ENCODE results near the gene APBB3. TPM values are rescaled to one million over a fixed set of nuclear protein-coding genes. Genes with fewer than 3 reads are reported as not detected.
"Not testable (repeated sequence)": the region's sequence is repeated elsewhere in the genome, so short reads cannot be mapped to it uniquely, and the experiment has no call there.

Gene APBB3
- total RNA-seq, 4 donors from 2014 or later: 43.7 to 70.8 (median 48.4) TPM

DNA sequence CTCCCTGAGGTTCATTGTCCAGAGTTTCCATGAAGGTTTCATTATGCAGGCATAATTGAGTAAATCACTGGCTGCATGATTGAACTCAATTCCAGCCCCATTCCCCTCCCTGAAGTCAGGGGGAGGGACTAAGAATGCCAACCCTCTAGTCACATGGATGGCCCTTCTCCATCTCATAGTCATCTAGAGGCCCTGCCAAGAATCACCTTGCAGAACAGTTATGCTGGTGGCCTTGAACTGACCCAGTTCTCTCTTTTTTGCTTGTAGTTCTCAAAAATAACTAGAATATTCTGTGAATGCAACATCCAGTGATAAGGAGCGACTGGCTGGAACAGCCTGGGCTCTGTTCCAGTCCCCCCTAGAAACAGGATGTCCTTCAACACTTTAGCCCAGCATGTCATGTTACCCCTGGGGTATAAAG lies 31.9 kb upstream of the APBB3 start:
- Histone ChIP-seq H3K27me3 (no peaks in the 10 kb centered on the region), H3K4me3 (peak overlapping the region in 1 of 4 donors; percentile 13), H3K36me3 (no peaks in the 10 kb centered on the region), H3K27ac (peak overlapping the region in 2 of 4 donors; percentile 31 to 46), H3K4me1 (peaks cover 0 to 19% (median 0%) of the 10 kb centered on the region in 4 donors), H3K9me3 (no peaks in the 10 kb centered on the region)
- TF ChIP-seq EP300 (IDR thresholded peaks at IDR 0.05): no peak
- no peak for TF ChIP-seq POLR2A (IDR thresholded peaks at IDR 0.05)
- TF ChIP-seq, protein P1, sequence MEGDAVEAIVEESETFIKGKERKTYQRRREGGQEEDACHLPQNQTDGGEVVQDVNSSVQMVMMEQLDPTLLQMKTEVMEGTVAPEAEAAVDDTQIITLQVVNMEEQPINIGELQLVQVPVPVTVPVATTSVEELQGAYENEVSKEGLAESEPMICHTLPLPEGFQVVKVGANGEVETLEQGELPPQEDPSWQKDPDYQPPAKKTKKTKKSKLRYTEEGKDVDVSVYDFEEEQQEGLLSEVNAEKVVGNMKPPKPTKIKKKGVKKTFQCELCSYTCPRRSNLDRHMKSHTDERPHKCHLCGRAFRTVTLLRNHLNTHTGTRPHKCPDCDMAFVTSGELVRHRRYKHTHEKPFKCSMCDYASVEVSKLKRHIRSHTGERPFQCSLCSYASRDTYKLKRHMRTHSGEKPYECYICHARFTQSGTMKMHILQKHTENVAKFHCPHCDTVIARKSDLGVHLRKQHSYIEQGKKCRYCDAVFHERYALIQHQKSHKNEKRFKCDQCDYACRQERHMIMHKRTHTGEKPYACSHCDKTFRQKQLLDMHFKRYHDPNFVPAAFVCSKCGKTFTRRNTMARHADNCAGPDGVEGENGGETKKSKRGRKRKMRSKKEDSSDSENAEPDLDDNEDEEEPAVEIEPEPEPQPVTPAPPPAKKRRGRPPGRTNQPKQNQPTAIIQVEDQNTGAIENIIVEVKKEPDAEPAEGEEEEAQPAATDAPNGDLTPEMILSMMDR (IDR thresholded peaks at IDR 0.05): no peak
- 40 to 42% methylated on average over 1 of the region's 1 CpG for WGBS, 2 donors
- DNase-seq (ENCODE audit: low spot score in 2 of 2): no peak

DNA sequence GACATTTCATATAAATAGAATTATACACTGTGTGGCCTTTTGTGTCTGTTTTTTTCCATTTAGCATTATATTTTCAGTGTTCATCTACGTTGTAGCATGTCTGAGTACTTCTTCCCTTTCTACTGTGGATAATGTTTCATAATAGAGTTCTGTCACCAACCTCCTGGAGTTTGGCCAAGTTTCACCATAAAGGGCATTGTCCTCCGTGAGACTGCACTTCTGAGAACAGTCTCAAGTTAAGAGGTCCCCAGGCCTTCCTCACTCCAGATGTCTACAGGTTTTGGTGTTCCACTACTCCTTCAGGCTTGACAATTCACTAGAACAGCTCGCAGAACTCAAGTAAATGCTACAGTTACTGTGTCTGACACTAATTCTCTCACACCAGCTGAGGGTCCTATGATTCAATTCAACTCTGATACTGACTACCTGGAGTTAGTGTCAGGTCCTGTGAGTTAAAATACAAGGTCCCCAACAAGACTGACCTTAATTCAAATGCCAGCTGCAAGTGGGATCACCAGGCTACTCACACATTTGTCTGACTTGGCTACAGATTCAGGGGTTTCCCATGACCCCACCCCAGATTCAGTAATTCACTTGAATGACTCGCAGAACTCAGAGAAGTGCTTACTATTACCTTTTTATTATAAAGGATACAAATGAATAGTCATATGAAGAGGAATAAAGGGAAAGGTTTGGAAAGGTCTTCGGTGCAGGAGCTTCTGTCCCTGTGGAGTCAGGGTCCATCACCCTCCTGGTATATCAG lies 31.3 kb upstream of the APBB3 start:
- Histone ChIP-seq H3K4me1 (peaks cover 0 to 19% (median 0%) of the 10 kb centered on the region in 4 donors), H3K9me3 (no peaks in the 10 kb centered on the region), H3K27ac (peak overlapping the region in 2 of 4 donors; percentile 43 to 46), H3K27me3 (no peaks in the 10 kb centered on the region), H3K4me3 (no peak overlapping the region), H3K36me3 (no peaks in the 10 kb centered on the region)
- WGBS, 2 donors: 58 to 60% methylated on average over 5 of the region's 5 CpGs
- peak in 1 of 2 donors; percentile 71 for DNase-seq (ENCODE audit: low spot score in 2 of 2)
- TF ChIP-seq, protein P1 (IDR thresholded peaks at IDR 0.05): no peak
- TF ChIP-seq EP300 (IDR thresholded peaks at IDR 0.05) (peak in 1 of 2 donors; percentile 65), POLR2A (IDR thresholded peaks at IDR 0.05) (no peak)

DNA sequence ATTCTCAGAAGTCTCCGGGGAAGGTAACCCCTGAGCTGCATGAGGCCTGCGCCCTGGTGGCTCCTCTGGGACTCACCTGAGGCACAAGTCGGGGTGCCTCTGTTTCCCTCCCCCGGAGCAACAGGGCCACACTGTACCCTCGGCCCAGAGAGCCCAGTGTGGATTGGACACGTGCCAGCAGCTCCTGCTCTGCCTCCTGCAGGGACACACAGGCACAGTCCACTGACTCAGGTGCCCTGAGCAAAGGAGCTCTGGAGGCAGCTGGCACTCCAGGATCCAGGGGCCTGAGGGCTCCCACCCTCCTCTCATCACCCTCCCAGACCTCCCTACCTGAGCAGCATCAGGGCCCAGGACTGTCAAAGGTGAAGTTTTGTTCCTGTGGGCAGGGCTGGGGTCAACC lies 29.8 kb upstream of the APBB3 start:
- Histone ChIP-seq H3K36me3 (no peaks in the 10 kb centered on the region), H3K9me3 (no peaks in the 10 kb centered on the region), H3K4me1 (peaks cover 0 to 31% (median 3%) of the 10 kb centered on the region in 4 donors), H3K27me3 (no peaks in the 10 kb centered on the region), H3K27ac (no peak overlapping the region), H3K4me3 (no peak overlapping the region)
- TF ChIP-seq, protein P1 (IDR thresholded peaks at IDR 0.05): no peak
- no peak for TF ChIP-seq POLR2A (IDR thresholded peaks at IDR 0.05)
- TF ChIP-seq EP300 (IDR thresholded peaks at IDR 0.05): no peak
- no peak for DNase-seq (ENCODE audit: low spot score in 2 of 2)
- 56 to 100% methylated on average over 2 to 3 of the region's 6 CpGs for WGBS, 2 donors

DNA sequence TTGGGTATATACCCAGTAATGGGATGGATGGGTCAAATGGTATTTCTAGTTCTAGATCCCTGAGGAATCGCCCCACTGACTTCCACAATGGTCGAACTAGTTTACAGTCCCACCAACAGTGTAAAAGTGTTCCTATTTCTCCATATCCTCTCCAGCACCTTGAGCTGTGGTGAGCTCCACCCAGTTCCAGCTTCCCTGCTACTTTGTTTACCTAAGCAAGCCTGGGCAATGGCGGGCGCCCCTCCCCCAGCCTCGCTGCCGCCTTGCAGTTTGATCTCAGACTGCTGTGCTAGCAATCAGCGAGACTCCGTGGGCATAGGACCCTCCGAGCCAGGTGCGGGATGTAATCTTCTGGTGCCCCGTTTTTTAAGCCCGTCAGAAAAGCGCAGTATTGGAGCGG lies 28.7 kb upstream of the APBB3 start:
- 61 to 62% methylated on average over 13 of the region's 14 CpGs for WGBS, 2 donors
- not testable (repeated sequence) for H3K9me3 ChIP-seq

DNA sequence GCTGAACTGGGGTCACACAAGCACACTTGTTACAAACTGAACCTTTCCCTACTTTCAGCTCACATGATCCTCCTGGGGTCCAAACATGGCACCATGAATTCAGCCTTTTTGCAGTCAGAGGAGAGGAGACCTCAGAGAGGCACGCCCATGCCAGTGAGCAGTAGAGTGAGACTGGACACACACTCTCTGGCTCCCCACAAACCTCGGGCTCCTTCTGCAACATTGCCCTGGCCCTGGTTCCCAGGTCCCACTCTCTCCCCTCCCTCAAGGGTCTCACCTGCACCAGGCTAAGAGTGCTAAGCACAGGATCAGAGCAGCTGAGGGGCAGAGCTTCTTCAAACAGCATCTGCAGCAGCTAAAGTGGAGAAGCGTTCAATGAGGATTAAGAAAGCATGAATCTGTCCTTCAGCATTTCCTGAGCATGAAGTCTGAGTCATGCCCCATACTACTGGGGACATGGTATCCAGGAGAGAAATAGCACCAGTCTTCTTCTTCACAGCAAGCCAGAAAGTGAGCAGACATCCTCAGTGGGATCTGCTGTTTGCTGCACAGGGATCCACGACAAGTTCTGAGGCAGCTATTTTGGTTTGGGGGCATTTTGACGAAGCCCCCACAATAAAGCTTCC lies 27.5 kb upstream of the APBB3 start:
- no peak for DNase-seq (ENCODE audit: low spot score in 2 of 2)

More for the DNA sequence above, 28.7 kb upstream of the APBB3 start:
- not testable (repeated sequence) for DNase-seq (ENCODE audit: low spot score in 2 of 2); H3K27me3 ChIP-seq; H3K36me3 ChIP-seq; H3K4me3 ChIP-seq; H3K27ac ChIP-seq
- peaks cover 0 to 38% (median 8%) of the 10 kb centered on the region in 4 donors for H3K4me1 ChIP-seq

More for the DNA sequence above, 27.5 kb upstream of the APBB3 start:
- Histone ChIP-seq H3K27ac (no peak overlapping the region), H3K9me3 (no peaks in the 10 kb centered on the region), H3K36me3 (no peaks in the 10 kb centered on the region), H3K27me3 (no peaks in the 10 kb centered on the region), H3K4me1 (peaks cover 0 to 38% (median 8%) of the 10 kb centered on the region in 4 donors), H3K4me3 (peak overlapping the region in 1 of 4 donors; percentile 17)
- TF ChIP-seq, protein P1 (IDR thresholded peaks at IDR 0.05): no peak
- no peak for TF ChIP-seq POLR2A (IDR thresholded peaks at IDR 0.05)
- TF ChIP-seq EP300 (IDR thresholded peaks at IDR 0.05): no peak
- 71 to 81% methylated on average over 5 of the region's 5 CpGs for WGBS, 2 donors

Data from tibial nerve (tissue), 4 donors.